ENCODE results near the gene UBR2.
A peak's percentile ranks its signal among the peaks of the same experiment; 100 is the strongest.
"Not testable (repeated sequence)": the region's sequence is repeated elsewhere in the genome, so short reads cannot be mapped to it uniquely, and the experiment has no call there.

The UBR2 gene

DNA sequence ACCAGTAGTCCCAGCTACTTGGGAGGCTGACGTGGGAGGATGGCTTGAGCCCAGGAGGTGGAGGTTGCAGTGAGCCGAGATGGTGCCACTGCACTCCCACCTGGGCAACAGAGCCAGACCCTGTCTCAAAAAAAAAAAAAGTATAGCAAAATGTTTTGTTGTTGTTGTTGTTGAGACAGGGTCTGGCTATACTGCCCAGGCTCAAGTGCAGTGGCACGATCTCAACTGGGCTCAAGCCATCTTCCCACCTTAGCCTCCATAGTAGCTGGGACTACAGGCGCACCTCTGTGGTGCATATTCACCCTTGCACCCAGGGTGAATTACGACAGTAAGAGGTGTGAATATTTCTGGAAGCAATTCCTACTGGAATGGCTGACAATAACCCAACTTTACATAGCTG, 11.4 kb upstream of the UBR2 start:
- no peak overlapping the region for H3K27ac ChIP-seq
- no peak for DNase-seq (ENCODE audit: low read depth, low spot score)

DNA sequence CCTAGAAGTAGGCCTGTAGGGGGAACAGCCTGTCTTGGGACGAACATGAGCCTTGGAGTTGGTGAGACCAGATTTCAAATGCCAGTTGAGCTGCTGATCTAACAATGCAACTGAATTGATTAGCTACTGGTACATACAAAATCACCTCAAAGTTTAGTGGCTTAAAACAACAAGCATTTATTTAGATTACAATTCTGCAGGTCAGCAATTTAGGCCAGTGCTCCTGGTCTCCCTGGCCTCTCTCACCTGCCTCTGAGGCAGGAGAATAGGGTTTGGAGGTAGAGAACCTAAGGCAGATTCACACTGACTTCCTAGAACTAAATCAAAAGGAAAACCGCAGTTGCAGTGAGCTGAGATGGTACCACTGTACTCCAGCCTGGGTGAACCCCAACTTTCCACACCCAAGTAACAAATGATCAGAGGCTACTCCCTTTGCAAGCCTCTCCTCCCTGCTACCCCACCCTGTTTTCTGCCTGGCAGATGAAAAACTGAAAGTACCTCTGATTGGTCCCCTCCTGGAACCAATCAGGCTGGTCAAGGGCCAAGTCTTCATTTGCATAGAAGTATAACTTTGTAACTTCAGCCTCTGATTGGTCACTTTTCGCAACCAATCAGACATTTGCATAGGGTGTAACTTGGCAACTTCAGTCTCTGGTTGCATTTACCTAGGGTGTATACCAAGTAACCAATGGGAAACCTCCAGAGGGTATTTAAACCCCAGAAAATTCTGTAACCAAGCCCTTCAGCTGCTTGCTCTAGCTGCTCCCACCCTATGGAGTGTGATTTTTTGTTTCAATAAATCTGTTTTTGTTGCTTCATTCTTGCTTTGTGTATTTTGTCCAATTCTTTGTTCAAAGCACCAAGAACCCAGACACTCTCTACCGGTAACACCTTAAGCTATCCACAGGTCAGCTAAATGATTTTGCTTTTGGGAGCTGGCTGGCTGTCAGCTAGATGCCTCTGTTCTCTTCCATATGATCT, 8.1 kb upstream of the UBR2 start:
- peak overlapping the region; percentile 3 for H3K27ac ChIP-seq
- DNase-seq (ENCODE audit: low read depth, low spot score), result peak; percentile 73

DNA sequence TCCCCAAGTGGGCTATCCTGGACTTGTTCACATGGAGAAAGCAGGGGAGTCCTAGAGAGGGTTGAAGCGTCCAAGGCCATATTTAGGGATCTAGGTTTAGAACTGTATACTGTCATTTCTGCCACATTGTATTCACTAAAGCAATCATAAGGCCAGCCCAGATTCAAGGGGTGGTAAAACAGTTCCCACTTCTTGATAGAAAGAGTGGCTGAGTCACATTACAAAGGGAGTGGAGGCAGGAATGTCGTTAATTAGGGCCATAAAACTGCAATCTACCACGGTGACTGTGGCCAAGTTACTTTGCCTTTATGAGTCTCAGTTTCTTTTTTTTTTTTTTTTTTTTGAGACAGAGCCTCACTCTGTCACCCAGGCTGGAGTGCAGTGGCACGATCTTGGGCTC, 7.4 kb upstream of the UBR2 start:
- DNase-seq (ENCODE audit: low read depth, low spot score), result no peak
- peak overlapping the region; percentile 3 for H3K27ac ChIP-seq

DNA sequence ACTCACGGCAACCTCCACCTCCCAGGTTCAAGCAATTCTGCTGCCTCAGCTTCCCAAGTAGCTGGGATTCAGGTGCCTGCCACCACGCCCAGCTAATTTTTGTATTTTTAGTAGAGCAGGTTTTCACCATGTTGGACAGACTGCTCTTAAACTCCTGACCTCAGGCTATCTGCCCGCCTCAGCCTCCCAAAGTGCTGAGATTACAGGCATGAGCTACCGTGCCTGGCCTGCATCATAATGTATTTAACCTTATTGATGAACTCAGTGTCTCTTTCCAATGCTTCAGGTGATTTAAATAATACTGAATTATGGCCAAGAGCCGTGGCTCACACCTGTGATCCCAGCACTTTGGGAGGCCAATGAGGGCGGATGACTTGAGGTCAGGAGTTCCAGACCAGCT, 4.6 kb upstream of the UBR2 start:
- DNase-seq (ENCODE audit: low read depth, low spot score); H3K27ac ChIP-seq: not testable (repeated sequence)

DNA sequence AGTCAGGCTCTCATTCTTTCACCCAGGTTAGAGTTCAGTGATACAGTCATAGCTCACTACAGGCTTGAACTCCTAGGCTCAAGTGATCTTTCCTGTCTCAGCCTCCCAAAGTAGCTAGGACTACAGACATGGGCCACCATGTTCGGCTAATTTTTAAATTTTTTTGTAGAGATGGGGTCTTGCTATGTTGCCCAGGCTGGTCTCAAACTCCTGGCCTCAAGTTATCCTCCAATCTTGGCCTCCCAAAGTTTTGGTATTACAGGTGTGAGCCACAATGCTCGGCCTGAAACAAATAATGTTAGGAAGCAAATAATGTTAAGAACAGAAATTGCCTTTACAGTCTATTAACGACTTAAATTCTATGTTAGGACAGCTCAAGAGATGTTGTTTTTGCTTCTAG, 1.8 kb upstream of the UBR2 start:
- no peak for DNase-seq (ENCODE audit: low read depth, low spot score)
- H3K27ac ChIP-seq, result no peak overlapping the region

DNA sequence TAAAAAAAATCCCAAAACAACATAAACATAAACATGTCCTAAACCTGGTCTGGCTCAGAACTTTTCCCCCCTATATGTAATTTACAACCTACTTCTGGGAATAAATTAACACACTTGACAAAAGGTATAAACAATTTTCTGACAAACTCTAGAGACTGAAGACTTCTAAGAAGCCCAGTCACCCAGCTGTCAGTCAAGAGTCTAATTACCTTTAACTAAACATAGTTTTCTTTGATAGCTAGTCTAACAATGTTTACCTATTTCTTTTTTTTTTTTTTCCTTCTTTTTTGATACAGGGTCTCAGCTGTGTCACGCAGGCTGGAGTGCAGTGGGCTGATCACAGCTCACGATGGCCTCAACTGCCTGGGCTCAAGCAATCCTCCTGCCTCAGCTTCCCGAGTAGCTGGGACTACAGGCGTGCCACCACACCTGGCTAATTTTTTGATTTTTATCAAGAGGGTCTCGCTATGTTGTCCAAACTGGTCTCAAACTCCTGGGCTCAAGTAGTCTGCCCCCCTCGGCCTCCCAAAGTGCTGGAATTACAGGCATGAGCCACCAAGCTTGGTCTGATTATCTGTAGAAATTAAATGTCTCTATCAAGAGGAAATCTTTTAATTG, 932 bp upstream of the UBR2 start:
- no peak overlapping the region for H3K27ac ChIP-seq
- no peak for DNase-seq (ENCODE audit: low read depth, low spot score)

DNA sequence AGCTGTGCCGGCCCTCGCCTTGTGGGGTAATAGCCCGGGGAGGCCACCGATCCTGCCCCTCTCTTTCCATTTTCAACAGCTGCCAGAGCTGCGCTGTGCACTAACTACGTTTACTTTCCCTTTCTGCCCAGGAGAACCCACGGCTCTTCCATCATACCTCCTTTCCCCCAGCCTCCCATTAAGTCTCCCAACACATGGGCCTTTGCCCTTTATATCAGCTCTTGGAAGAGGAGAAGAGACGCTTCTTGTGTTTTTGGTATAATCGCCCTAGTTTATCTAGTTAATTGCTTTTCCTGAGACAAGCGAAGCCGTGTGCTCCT, 637 bp downstream of the UBR2 start:
- DNase-seq (ENCODE audit: low read depth, low spot score), result no peak
- peak overlapping the region; percentile 89 for H3K27ac ChIP-seq

DNA sequence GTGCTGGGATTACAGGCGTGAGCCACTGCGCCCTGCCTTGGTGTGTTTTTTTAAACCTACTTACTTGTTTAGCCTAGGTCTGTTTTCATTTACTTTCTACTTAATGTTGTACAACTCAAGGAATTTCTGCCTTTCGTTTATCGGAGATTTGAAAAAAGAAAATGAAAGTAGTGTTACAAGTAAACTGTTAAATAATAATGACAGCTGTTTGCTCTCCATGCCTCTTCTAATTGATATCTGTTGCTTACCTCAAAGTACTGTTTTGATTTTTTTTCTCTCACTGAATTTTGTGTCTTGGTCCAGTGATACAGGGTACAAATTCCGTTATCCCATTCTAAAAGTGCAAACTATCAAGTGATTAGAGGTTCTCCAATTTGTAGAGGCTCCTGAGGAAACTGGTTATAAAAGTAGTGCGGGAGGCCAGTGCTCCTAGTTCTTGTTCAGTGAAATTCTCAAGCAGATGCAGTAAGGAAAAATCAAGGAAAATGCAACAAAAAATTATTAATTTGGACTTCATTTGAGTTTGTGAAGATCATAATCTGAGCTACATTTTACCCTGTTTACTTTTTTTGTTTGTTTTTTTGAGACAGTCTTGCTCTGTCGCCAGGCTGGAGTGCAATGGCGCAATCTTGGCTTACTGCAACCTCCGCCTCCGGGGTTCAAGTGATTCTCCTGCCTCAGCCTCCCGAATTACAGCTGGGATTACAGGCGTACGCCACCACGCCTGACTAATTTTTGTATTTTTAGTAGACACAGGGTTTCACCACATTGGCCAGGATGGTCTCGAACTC, 2.2 kb downstream of the UBR2 start:
- DNase-seq (ENCODE audit: low read depth, low spot score), result no peak
- no peak overlapping the region for H3K27ac ChIP-seq

DNA sequence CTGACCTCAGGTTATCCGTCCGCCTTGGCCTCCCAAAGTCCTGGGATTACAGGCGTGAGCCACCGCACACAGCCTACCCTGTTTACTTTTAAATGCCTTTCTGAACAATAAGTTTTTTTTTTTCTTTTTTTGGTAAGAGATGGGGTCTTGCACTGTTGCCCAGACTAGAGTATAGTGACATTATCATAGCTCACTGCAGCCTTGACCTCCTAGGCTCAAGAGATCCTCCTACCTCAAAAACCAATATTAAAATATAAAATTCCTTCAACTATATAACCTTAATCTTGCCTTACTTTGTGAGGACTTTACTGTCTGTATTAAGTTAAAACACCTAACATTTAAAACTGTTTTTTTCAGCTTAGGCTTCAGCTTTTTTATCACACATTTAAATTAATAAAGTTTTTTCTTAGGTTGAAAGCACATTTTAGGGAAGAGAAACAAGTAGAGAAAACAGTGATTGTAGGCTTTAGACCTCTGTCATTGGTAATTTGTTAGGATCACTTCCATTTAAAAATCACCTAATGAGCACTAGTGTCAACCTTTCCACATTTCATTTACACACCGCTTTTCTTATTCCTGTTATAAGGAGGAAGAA, 2.9 kb downstream of the UBR2 start:
- no peak for DNase-seq (ENCODE audit: low read depth, low spot score)
- no peak overlapping the region for H3K27ac ChIP-seq

DNA sequence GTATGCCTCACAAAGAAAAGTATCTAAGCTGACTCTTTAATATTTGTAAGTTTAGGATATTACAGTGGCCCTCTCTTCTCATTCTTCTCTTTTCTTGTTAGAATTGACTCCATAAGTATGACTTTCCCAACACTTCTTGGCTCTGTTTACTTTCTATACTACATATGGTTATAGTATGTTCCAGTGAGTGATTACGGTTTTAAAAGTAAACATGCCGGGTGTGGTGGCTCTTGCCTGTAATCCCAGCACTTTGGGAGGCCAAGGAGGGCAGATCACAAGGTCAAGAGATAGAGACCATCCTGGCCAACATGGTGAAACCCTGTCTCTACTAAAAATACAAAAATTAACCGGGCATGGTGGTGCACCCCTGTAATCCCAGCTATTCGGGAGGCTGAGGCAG, 3.4 kb downstream of the UBR2 start:
- H3K27ac ChIP-seq; DNase-seq (ENCODE audit: low read depth, low spot score): not testable (repeated sequence)

DNA sequence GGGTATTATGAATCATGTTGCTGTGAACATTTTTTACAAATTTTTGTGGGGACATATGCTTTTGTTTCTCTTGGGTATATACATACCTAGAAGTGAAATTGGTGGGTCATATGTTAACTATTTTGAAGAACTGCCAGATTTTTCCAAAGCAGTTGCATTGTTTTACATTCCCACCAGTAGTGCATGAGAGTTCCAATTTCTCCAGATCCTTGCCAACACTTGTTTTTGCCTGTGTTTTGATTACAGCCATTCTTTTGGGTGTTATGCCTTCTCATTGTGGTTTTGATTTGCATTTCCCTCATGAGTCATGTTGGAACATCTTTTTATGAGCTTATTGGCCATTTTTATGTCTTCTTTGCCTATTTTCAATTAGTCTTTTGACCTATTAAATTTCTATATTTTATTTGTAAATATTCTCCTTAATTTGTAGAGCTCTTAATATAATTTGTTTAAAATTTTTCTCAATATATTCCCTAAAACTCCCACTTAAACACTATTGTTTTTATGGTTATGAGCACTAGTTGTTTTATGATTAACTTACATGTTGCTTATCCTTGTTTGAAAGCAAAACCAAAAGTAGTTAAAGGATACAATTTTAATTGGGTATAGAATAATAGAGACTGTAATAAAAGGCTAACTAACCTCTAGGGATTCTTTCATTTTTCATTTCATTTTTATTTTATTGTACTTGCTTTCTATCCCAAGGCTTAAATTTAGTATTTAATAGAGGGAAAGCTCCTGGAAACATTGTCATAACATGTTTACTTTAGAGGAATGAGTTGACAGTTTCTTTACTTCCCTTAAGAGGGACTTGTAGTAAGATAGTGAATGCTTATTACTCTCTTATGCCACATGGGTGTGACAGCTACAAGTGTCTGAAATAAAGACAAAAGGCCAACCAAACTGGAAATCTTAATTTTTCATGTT, 5.5 kb downstream of the UBR2 start:
- H3K27ac ChIP-seq, result peak overlapping the region; percentile 41
- DNase-seq (ENCODE audit: low read depth, low spot score), result peak; percentile 77

DNA sequence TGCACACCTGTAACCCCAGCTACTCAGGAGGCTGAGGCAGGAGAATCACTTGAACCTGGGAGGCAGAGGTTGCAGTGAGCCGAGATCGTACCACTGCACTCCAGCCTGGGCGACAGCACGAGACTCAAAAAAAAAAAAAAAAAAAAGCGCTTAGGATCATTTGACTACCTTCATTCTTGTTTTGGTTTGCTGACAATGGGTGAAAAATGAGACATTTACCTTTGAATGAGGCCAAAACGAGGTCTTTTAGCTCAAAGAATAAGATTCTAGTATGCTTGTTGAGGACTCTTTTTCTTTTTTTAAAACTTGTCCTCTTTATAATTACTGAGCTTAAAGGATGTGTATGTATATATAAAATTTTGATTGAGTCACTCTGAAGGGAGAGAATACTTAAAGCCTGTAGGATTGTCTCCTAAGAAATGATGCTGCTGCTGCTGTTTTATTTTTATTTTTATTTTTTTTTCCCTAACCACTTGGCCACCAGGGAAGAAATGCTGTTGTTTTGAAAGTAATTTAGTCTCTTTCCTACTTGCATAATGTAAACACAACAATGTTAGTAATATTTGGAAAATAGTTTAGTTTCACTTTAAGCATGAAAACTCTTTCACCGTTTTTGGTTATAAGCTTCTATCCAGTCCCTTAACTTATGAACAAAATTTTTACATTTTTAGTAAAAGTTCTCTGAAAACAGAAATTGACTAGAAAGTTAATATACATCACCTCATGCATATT, 7.9 kb downstream of the UBR2 start:
- H3K27ac ChIP-seq, result no peak overlapping the region
- no peak for DNase-seq (ENCODE audit: low read depth, low spot score)

DNA sequence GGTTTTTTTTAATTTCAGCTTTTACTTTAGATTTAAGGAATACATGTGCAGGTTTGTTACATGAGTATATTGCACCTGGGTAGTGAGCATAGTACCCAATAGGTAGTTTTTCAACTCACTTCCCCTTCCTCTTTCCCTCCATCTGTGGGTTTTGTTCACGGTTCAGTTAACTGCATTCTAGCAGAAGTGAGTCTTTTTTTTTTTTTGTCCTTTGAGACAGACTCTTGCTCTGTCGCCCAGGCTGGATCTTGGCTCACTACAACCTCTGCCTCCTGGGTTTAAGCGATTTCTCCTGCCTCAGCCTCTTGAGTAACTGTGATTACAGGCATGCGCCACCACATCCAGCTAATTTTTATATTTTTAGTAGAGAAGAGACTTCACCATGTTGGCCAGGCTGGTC, 8.7 kb downstream of the UBR2 start:
- no peak for DNase-seq (ENCODE audit: low read depth, low spot score)
- H3K27ac ChIP-seq, result no peak overlapping the region

DNA sequence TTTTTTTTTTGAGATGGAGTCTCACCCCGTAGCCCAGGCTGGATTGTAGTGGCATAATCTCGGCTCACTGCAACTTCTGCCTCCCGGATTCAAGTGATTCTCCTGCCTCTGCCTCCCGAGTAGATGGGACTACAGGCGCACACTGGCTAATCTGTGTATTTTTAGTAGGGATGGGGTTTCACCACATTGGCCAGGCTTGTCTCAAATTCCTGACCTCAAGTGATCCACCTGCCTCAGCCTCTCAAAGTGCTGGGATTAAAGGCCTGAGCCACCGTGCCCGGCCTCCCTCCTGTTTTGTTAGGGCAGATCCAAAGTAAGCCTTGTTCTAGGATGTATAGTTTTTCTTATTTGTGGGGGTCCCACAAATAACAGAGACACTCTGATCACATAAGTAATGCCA, 12.7 kb downstream of the UBR2 start:
- not testable (repeated sequence) for H3K27ac ChIP-seq; DNase-seq (ENCODE audit: low read depth, low spot score)

DNA sequence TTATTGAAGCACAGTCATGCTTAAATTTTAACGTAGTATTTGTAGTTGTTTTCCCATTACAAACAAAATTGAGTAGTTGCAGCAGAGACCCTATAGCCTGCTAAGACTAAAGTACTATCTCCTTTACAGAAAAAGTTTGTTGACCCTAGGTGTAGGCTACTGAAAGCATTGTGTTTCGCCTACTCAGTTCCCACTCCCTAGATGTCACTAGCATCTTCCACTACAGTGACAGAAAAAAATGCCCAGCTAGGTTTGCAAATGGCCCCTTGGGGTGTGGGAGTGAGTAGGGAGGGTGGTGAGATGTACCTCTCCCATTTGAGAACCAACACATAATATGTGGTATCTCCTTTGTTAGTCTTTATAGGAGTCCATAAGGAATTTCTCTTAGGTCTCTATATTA, 34.5 kb downstream of the UBR2 start:
- no peak overlapping the region for H3K27ac ChIP-seq
- no peak for DNase-seq (ENCODE audit: low read depth, low spot score)

DNA sequence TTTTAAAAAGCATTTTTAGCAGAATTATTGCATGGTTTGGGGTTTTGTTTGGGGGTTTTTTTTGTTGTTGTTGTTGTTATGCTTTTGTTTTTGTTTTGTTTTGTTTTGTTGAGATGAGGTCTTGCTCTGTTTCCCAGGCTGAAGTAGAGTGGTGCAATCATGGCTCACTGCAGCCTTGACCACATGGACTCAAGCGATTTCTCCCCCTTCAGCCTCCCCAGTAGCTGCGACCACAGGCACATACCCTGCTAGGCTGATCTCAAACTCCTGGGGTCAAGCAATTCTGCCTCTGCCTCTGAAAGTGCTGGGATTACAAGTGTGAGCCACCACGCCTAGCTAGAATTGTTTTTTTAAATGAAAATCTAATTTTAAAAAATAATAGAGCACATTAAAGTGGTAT, 35.7 kb downstream of the UBR2 start:
- H3K27ac ChIP-seq, result no peak overlapping the region
- no peak for DNase-seq (ENCODE audit: low read depth, low spot score)

DNA sequence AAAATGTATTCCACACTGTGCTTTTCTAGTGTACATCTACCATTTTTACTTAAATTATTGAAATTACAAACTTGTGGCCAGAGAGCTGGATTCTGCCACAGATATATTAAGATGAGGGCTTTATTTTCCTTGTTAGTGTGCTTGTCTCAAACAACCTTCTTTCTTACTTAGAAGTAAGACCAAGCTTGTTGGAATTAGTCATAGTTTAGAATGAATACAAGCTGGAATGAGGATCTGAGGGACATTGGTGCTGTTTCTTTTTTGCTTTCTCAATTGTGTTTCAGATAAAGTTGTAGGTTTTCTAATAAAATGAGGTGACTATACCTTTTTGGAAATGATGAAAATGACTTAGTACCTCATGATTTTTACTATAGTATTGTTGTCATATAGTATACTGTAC, 40.3 kb downstream of the UBR2 start:
- DNase-seq (ENCODE audit: low read depth, low spot score), result no peak
- no peak overlapping the region for H3K27ac ChIP-seq

DNA sequence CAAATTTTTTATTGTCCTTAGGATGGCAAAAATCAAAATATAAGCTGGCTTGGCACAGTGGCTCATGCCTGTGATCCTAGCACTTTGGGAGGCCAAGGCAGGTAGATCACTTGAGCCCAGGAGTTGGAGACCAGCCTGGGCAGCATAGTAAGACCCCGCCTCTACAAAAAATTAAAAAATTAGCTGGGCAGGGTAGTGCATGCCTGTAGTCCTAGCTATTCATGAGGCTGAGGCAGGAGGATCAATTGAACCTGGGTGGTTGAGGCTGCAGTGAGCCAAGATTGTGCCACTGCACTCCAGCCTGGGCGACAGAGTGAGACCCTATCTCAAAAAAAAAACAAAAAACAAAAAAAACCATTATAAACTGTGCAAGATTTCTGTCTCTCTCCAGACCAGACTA, 40.9 kb downstream of the UBR2 start:
- DNase-seq (ENCODE audit: low read depth, low spot score), result not testable (repeated sequence)

DNA sequence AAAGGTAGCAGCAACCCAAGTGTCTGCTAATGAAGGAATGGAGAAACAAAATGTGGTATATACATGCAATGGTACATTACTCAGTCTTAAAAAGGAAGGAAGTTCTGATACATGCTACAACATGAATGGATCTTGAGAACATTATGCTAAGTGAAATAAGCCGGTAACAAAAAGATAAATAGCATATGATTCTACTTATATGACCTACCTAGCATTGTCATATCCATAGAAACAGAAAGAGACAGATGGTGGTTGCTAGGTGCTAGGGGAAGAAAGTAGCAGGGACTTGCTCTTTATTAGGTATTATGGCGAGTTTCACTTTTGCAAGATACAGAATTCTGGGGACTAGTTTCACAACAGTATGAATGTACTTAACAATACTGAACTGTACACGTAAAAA, 46.6 kb downstream of the UBR2 start:
- no peak for DNase-seq (ENCODE audit: low read depth, low spot score)

More for the DNA sequence above, 40.9 kb downstream of the UBR2 start:
- H3K27ac ChIP-seq, result not testable (repeated sequence)

More for the DNA sequence above, 46.6 kb downstream of the UBR2 start:
- no peak overlapping the region for H3K27ac ChIP-seq

All from epithelial cell of prostate (primary cell).